Suppressor macrophage treated with lipopolysaccharide for 1 hour (primary cell): ENCODE results near the gene RARB.

ENCODE experiments used
- DNase-seq, 3 donors: peaks; one replicate each; pipeline ENCODE4 v3.0.0-alpha.2; 2020 to 2022

RARB gene

DNA sequence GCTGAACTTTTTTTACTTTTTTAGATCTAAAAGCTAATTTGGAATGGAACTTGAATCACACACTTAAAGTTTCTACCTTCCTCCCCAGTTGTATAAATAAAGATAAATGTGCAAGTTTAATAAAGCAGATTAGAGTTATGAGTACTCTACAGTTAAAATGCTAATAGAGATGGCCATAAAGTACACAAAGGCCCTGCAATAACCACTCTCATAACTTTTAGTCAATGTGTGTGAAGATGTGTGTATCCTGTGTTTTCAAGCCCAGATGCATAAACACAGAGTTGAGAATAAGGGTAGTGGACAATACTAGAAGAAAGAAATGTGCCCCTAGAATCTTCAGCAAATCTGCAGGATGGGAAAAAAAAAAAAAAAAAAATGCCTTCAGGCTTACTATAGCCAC is 191.3 kb downstream of the RARB start:
- no peak for DNase-seq

DNA sequence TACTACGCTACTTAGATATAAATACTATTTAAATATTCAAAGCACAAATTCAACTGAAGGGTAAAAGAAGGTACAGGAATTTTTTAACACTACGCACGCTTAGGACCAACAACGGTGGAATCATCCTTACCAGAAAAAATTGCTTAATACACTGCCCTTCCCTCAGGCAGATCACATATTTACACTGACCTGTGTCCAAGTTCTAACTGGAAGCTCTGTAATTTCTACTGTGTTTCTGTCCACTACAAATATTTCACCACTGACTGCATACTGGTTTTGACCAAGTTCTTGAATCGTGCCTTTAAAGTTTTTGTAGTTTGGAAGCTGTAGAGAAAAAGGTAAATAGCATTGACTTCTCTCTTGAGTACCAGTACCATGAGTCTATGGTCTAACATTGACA is 192.4 kb downstream of the RARB start:
- no peak for DNase-seq

DNA sequence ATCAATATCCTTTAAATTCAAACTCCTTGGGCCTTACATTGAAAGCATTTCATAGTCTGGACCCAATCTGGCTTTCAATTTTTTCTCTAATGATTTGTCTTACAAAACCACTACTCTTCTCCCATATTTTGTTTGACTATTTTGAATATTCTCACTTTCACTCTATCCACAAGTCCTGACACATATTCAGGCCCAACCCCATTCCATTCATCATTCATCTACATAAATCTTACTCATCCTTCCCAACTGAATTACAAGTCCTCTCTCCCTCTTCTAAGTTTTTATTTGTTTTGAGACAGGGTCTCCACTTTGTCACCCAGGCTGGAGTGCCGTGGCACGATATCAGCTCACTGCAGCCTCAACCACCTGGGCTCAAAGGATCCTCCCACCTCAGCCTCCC is 193.0 kb downstream of the RARB start:
- DNase-seq: no peak

DNA sequence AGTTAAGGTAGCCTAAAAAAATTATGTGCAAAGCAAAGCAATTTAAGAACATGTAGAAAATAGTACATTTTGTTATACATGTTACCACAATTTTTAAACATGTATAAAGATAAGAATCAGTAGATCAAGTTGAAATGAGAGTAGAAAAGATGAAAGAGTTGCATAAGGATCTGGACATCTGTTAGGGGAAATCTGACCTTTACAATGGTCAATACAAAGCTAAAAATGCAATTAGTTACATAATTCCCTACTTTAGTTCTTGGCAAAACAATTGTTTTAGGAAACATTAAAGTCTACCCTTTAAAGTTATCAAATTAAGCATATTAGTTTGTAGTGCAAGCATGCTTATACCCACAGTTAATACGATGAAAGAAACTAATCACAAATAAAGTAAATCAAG is 203.9 kb downstream of the RARB start:
- DNase-seq: no peak

DNA sequence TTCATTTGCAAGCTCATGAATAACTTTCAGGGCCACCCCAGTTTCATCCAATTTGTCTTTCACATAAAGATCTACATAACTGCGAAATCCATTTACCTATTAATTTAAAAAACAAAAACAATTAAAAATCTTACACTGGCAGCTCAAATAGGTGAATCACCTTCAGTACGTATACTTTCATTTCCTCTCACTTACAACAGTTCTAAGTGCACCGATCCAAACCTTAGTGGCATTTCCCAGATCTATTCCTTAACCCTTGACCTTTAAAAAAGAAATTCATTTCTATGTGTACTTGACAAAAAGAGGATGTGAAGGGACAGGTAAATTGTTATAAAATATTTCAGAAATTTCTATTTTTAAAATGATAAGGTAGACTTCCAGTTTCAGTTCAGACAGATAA is 205.9 kb downstream of the RARB start:
- no peak for DNase-seq

DNA sequence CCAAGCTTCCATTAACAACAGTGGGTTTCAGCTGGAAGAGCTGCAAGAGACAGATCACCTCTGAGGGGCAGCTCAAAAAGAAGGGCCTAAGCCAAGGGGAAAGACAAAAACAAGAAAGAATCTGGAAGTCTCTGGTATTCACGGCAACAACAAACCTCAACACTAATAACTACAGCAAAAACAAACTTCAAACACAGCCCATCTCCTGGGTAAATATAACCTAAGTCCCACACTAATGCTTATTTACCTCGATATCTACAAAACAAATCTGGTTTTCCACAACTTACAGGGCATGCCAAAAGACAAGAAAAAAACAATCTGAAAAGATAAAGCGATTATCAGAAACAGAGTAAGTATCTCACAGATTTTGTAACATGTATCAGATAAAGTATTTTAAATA is 207.0 kb downstream of the RARB start:
- DNase-seq: no peak
